Measurements from ENCODE around the gene MRPL22.

- TF ChIP-seq CTCF (IDR thresholded peaks at IDR 0.05; ENCODE audit: low read depth, low read length) (no peak), EZH2phosphoT487 (IDR thresholded peaks at IDR 0.05; ENCODE audit: low read depth) (no peak)
Measured at GRCh38 chr5:154899151-154899816, 41.6 kb upstream of the MRPL22 start.

All from OCI-LY3 (cell line).